HepG2 (cell line): ENCODE measurements around the gene IQCC. TPM values are rescaled to one million over a fixed set of nuclear protein-coding genes. Genes with fewer than 3 reads are reported as not detected.
A peak's percentile ranks its signal among the peaks of the same experiment; 100 is the strongest.

Experiments used
- ADNP ChIP-seq: sonication (generic); formaldehyde crosslinking; IDR thresholded peaks from 2 replicates; pipeline ENCODE4 v1.4.0; 2020; ENCODE audit warnings: missing genetic modification reagents
- CBX1 ChIP-seq: IDR thresholded peaks from one replicate; pipeline ENCODE4 v1.6.1; 2016; ENCODE audit warnings: antibody characterized with exemption, low read depth
- JDP2 ChIP-seq: sonication (generic); formaldehyde crosslinking; IDR thresholded peaks from 2 replicates; pipeline ENCODE4 v1.8.1; 2022; ENCODE audit warnings: missing genetic modification reagents, borderline replicate concordance
- MTA1 ChIP-seq: sonication (generic); formaldehyde crosslinking; IDR thresholded peaks from 2 replicates; pipeline ENCODE4 v1.4.0; 2020; ENCODE audit warnings: missing genetic modification reagents, mild to moderate bottlenecking, borderline replicate concordance
- NR2F1 ChIP-seq, 2 experiments: fragments of 450-650 bp in 1 of 2; formaldehyde crosslinking in 1 of 2; IDR thresholded peaks; 2 replicates each; pipeline versions ENCODE4 v1.5.0 to v1.6.1; 2016 to 2020; ENCODE audit warnings: mild to moderate bottlenecking in 1 of 2, missing compliant biosample characterization in 1 of 2, missing genetic modification reagents in 1 of 2, moderate library complexity in 1 of 2
- RFX5 ChIP-seq: IDR thresholded peaks from 2 replicates; pipeline ENCODE4 v1.6.1; 2011; ENCODE audit warnings: low read depth, low read length, improper control_type of control experiment
- SKI ChIP-seq: fragments of 450-650 bp; IDR thresholded peaks from one replicate; pipeline ENCODE4 v1.6.1; 2018; ENCODE audit warnings: mild to moderate bottlenecking; ENCODE audit not compliant: partially characterized antibody
- SP1 ChIP-seq, 2 experiments: fragments of 450-650 bp in 1 of 2; sonication (generic) in 1 of 2; formaldehyde crosslinking in 1 of 2; IDR thresholded peaks; 2 replicates each; pipeline versions ENCODE4 v1.4.0 to v1.6.1; 2016 to 2020; ENCODE audit warnings: missing genetic modification reagents in 1 of 2
- TMF1 ChIP-seq: sonication (generic); formaldehyde crosslinking; IDR thresholded peaks from 2 replicates; pipeline ENCODE4 v1.8.1; 2022; ENCODE audit warnings: low read depth, missing genetic modification reagents
- ZNF446 ChIP-seq: sonication (generic); formaldehyde crosslinking; IDR thresholded peaks from 2 replicates; pipeline ENCODE4 v1.5.0; 2020; ENCODE audit warnings: mild to moderate bottlenecking, missing genetic modification reagents
- ZNF558 ChIP-seq: sonication (generic); formaldehyde crosslinking; IDR thresholded peaks from 2 replicates; pipeline ENCODE4 v1.9.0; 2022; ENCODE audit warnings: mild to moderate bottlenecking, missing genetic modification reagents, borderline replicate concordance
- ZNF615 ChIP-seq: sonication (generic); formaldehyde crosslinking; IDR thresholded peaks from 2 replicates; pipeline ENCODE4 v1.5.0; 2020; ENCODE audit warnings: mild to moderate bottlenecking, missing genetic modification reagents, borderline replicate concordance
- polyA plus RNA-seq, 8 experiments: library from polyadenylated mRNA; depleted of rRNA in 3 of 8; stranded (reverse) in 7 of 8; unstranded in 1 of 8; fragments of >200 nt; fragmentation: Illumina TruSeq in 4 of 8; extraction: Trizol in 4 of 8; gene quantifications; 2 replicates each; pipeline versions ENCODE4 v1.2.1 to v1.2.3, GENCODE V29; 2011 to 2016; ENCODE audit warnings: low read depth in 4 of 8, missing spikeins in 1 of 8, mixed read lengths in 1 of 8; ENCODE audit not compliant: insufficient read depth in 1 of 8
- total RNA-seq, 5 experiments: library from RNA; depleted of rRNA; stranded (reverse); fragments of >200 nt; fragmentation: Illumina TruSeq; extraction: Trizol; gene quantifications; 2 replicates each; pipeline ENCODE4 v1.2.3, GENCODE V29; 2016; ENCODE audit warnings: low read depth in 1 of 5
- TF ChIP-seq, protein P1 (sequence below): sonication (generic); formaldehyde crosslinking; IDR thresholded peaks from 2 replicates; pipeline ENCODE4 v1.4.0; 2020; ENCODE audit warnings: missing genetic modification reagents
- TF ChIP-seq, protein P2 (sequence below): sonication (generic); formaldehyde crosslinking; IDR thresholded peaks from 2 replicates; pipeline ENCODE4 v1.9.0; 2021; ENCODE audit warnings: missing genetic modification reagents, borderline replicate concordance
- TF ChIP-seq, protein P3 (sequence below): IDR thresholded peaks from 2 replicates; pipeline ENCODE4 v1.6.1; 2016; ENCODE audit warnings: missing biosample characterization, missing genetic modification reagents, low read depth
- TF ChIP-seq, protein P4 (sequence below): sonication (generic); formaldehyde crosslinking; IDR thresholded peaks from 2 replicates; pipeline ENCODE4 v1.5.0; 2020; ENCODE audit warnings: missing genetic modification reagents, mild to moderate bottlenecking, borderline replicate concordance
- TF ChIP-seq, protein P5 (sequence below): sonication (generic); formaldehyde crosslinking; IDR thresholded peaks from 2 replicates; pipeline ENCODE4 v1.4.0; 2020; ENCODE audit warnings: mild to moderate bottlenecking, missing genetic modification reagents
- TF ChIP-seq, protein P6 (sequence below): sonication (generic); formaldehyde crosslinking; IDR thresholded peaks from 2 replicates; pipeline ENCODE4 v1.4.0; 2020; ENCODE audit warnings: missing genetic modification reagents

IQCC gene
- total and polyA plus RNA-seq, 2 of the 13 experiments (the other 11 are each of a cell fraction or from before 2014, with no cell fraction given), result 1.7 to 3.0 TPM

DNA sequence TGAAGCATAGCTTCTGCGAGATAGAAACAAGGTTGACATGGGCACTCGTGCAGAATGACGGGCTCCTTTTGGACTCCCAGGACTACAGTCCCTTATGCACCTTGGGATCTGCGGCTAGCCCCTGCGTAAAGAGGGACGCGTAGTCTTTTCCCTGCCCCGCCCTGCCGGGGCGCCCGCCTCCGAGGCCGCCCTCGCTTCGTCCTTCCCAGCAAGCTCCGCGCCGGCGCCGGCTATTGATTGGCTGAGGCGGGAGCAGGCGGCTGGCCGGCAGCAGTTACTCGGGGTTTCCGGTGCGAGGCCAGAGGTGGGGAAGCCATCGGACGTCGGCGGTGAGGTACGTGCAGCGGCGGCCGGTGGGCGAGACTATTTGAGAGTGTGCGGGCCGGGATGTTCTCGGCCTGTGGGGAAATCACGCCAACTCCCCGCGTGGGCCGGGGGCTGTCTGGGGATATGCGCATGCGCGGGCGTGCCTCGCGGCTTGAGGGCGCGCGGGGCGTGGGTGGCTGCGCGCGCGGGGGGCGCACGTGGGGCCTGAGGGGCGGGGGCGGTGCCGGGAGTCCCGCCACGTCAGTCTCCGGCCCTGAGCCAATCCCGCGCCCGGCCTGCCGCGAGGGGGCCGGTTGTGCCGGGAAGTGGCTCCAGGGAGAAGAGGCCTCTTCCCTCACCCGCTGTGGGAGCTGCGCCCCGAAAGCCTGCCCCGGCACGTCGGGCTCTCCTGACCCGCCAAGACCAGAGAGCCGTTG lies 25.9 kb upstream of the IQCC start, which contains the start of gene TXLNA (continued):
- TF ChIP-seq, protein P1, sequence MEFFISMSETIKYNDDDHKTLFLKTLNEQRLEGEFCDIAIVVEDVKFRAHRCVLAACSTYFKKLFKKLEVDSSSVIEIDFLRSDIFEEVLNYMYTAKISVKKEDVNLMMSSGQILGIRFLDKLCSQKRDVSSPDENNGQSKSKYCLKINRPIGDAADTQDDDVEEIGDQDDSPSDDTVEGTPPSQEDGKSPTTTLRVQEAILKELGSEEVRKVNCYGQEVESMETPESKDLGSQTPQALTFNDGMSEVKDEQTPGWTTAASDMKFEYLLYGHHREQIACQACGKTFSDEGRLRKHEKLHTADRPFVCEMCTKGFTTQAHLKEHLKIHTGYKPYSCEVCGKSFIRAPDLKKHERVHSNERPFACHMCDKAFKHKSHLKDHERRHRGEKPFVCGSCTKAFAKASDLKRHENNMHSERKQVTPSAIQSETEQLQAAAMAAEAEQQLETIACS (CRISPR knock-in tag), result 0 out of 2 replicates have a peak, but pooled peaks have one; percentile 29
- peak; percentile 87; the same call in 1 of the 2 replicates for TF ChIP-seq MTA1
- no peak; the same call in none of the 2 replicates for TF ChIP-seq TMF1 (CRISPR knock-in tag)
- TF ChIP-seq, protein P2, sequence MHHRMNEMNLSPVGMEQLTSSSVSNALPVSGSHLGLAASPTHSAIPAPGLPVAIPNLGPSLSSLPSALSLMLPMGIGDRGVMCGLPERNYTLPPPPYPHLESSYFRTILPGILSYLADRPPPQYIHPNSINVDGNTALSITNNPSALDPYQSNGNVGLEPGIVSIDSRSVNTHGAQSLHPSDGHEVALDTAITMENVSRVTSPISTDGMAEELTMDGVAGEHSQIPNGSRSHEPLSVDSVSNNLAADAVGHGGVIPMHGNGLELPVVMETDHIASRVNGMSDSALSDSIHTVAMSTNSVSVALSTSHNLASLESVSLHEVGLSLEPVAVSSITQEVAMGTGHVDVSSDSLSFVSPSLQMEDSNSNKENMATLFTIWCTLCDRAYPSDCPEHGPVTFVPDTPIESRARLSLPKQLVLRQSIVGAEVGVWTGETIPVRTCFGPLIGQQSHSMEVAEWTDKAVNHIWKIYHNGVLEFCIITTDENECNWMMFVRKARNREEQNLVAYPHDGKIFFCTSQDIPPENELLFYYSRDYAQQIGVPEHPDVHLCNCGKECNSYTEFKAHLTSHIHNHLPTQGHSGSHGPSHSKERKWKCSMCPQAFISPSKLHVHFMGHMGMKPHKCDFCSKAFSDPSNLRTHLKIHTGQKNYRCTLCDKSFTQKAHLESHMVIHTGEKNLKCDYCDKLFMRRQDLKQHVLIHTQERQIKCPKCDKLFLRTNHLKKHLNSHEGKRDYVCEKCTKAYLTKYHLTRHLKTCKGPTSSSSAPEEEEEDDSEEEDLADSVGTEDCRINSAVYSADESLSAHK (CRISPR knock-in tag), result no peak
- TF ChIP-seq, protein P3, sequence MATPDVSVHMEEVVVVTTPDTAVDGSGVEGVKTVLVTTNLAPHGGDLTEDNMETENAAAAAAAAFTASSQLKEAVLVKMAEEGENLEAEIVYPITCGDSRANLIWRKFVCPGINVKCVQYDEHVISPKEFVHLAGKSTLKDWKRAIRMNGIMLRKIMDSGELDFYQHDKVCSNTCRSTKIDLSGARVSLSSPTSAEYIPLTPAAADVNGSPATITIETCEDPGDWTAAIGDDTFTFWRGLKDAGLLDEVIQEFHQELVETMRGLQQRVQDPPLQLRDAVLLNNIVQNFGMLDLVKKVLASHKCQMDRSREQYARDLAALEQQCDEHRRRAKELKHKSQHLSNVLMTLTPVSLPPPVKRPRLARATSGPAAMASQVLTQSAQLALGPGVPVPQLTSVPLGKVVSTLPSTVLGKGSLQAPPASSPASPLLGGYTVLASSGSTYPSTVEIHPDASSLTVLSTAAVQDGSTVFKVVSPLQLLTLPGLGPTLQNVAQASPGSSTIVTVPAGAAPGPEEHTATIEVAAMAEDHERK (CRISPR knock-in tag), result no peak
- TF ChIP-seq, protein P4, sequence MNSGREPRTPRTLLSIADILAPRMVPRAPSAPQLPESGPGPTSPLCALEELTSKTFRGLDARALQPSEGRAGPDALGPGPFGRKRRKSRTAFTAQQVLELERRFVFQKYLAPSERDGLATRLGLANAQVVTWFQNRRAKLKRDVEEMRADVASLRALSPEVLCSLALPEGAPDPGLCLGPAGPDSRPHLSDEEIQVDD, result 0 out of 2 replicates have a peak, but pooled peaks have one; percentile 73
- TF ChIP-seq ADNP (CRISPR knock-in tag), result no peak
- peak; percentile 83; the same call in 1 of the 2 replicates for TF ChIP-seq ZNF446 (CRISPR knock-in tag)
- TF ChIP-seq, protein P5, sequence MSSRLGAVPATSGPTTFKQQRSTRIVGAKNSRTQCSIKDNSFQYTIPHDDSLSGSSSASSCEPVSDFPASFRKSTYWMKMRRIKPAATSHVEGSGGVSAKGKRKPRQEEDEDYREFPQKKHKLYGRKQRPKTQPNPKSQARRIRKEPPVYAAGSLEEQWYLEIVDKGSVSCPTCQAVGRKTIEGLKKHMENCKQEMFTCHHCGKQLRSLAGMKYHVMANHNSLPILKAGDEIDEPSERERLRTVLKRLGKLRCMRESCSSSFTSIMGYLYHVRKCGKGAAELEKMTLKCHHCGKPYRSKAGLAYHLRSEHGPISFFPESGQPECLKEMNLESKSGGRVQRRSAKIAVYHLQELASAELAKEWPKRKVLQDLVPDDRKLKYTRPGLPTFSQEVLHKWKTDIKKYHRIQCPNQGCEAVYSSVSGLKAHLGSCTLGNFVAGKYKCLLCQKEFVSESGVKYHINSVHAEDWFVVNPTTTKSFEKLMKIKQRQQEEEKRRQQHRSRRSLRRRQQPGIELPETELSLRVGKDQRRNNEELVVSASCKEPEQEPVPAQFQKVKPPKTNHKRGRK (CRISPR knock-in tag), result no peak
- no peak for TF ChIP-seq NR2F1 (CRISPR knock-in tag; IDR thresholded peaks at IDR 0.05)
- no peak for TF ChIP-seq SP1 (IDR thresholded peaks at IDR 0.05)
- TF ChIP-seq SP1 (CRISPR knock-in tag; IDR thresholded peaks at IDR 0.05), result peak; percentile 16; the same call in 1 of the 2 replicates
- TF ChIP-seq JDP2, result peak; percentile 84; the same call in 1 of the 2 replicates
- TF ChIP-seq, protein P6, sequence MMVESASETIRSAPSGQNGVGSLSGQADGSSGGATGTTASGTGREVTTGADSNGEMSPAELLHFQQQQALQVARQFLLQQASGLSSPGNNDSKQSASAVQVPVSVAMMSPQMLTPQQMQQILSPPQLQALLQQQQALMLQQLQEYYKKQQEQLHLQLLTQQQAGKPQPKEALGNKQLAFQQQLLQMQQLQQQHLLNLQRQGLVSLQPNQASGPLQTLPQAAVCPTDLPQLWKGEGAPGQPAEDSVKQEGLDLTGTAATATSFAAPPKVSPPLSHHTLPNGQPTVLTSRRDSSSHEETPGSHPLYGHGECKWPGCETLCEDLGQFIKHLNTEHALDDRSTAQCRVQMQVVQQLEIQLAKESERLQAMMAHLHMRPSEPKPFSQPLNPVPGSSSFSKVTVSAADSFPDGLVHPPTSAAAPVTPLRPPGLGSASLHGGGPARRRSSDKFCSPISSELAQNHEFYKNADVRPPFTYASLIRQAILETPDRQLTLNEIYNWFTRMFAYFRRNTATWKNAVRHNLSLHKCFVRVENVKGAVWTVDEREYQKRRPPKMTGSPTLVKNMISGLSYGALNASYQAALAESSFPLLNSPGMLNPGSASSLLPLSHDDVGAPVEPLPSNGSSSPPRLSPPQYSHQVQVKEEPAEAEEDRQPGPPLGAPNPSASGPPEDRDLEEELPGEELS (CRISPR knock-in tag), result peak; percentile 15
- TF ChIP-seq SKI, result peak; percentile 25
- no peak for TF ChIP-seq CBX1
- peak; percentile 39 for TF ChIP-seq RFX5
- no peak for TF ChIP-seq ZNF615 (CRISPR knock-in tag)
- peak; percentile 98; the same call in 1 of the 2 replicates for TF ChIP-seq ZNF558 (CRISPR knock-in tag)
